GM13976 (cell line): ENCODE measurements around the gene SHTN1.

Experiments used
- DNase-seq: peaks from one replicate; pipeline ENCODE4 v3.0.0; 2012; ENCODE audit warnings: low spot score
- CTCF ChIP-seq: IDR thresholded peaks from 2 replicates; pipeline ENCODE4 v1.5.1; 2012; ENCODE audit warnings: borderline replicate concordance, mild to moderate bottlenecking; ENCODE audit not compliant: insufficient read depth; ENCODE audit errors: extremely low read depth, missing control alignments, control extremely low read depth
- in situ Hi-C: fragments of 300-500 bp; cut with MboI; formaldehyde crosslinking; loops from one replicate; pipeline ENCODE4 v1.12.0; 2022; ENCODE audit warnings: low sequenced_read_pairs, mixed read lengths, inconsistent platforms; ENCODE audit not compliant: unreplicated experiment

The SHTN1 gene

GRCh38 chr10:116905845-116906210 is 99.2 kb downstream of the SHTN1 start:
- no peak for DNase-seq
- in situ Hi-C loops = no loop called here
- no peak for TF ChIP-seq CTCF

GRCh38 chr10:116899626-116900025 is 105.4 kb downstream of the SHTN1 start:
- TF ChIP-seq CTCF = no peak

GRCh38 chr10:116893686-116894037 is 111.3 kb downstream of the SHTN1 start:
- no peak for TF ChIP-seq CTCF
- in situ Hi-C loops = no loop called here
- no peak for DNase-seq

More at GRCh38 chr10:116899626-116900025, 105.4 kb downstream of the SHTN1 start:
- in situ Hi-C loops = no loop called here
- DNase-seq = no peak

- DNase-seq = no peak
- in situ Hi-C loops = no loop called here
- no peak for TF ChIP-seq CTCF
These were observed 111.9 kb downstream of the SHTN1 start for GRCh38 chr10:116892907-116893685.

- no peak for TF ChIP-seq CTCF
- in situ Hi-C loops = no loop called here
- no peak for DNase-seq
These were observed 113.8 kb downstream of the SHTN1 start for GRCh38 chr10:116891208-116891607.

- no peak for DNase-seq
- in situ Hi-C loops = no loop called here
- no peak for TF ChIP-seq CTCF
These were observed 115.9 kb downstream of the SHTN1 start for GRCh38 chr10:116889066-116889465.

- in situ Hi-C loops = no loop called here
- no peak for TF ChIP-seq CTCF
- DNase-seq = no peak
These were observed 116.5 kb downstream of the SHTN1 start for GRCh38 chr10:116888380-116889055.
